GM12874 (cell line): ENCODE data around the gene REP15.

Experiments
- CTCF ChIP-seq: IDR thresholded peaks from 2 replicates; pipeline ENCODE4 v1.5.1; 2011; ENCODE audit warnings: low read depth, mild to moderate bottlenecking, control low read depth, low read length, moderate library complexity; ENCODE audit not compliant: insufficient read depth

The REP15 gene

GRCh38 chr12:27743601-27744000 is 47.4 kb downstream of the REP15 start:
- no peak for TF ChIP-seq CTCF
